Heart left ventricle (tissue), 16 donors: ENCODE results near the gene MFSD6L. TPM values are rescaled to one million over a fixed set of nuclear protein-coding genes. Genes with fewer than 3 reads are reported as not detected.

Experiments
- ATAC-seq, 4 donors: fragments of 200-7000 bp; cut with Tn5 transposase; one replicate each; pipeline ENCODE4 v1.9.1; 2020 to 2022; ENCODE audit warnings: moderate library complexity in 4 of 4, mild to moderate bottlenecking in 3 of 4, moderate number of reproducible peaks in 1 of 4
- DNase-seq, 5 donors: peaks; one replicate each; pipeline ENCODE4 v3.0.0-alpha.2; 2020
- H3K27ac ChIP-seq, 12 donors: fragments of 200-600 bp; sonication (generic) in 4 of 12; one replicate each; pipeline versions ENCODE4 v1.5.0 to v1.8.0; 2016 to 2022; ENCODE audit warnings: mild to moderate bottlenecking in 2 of 12
- H3K27me3 ChIP-seq, 9 donors: fragments of 200-600 bp; sonication (generic) in 2 of 9; one replicate each; pipeline versions ENCODE4 v1.5.1 to v1.8.0; 2016 to 2022; ENCODE audit warnings: mild to moderate bottlenecking in 3 of 9
- H3K36me3 ChIP-seq, 9 donors: fragments of 200-600 bp; sonication (generic) in 2 of 9; one replicate each; pipeline versions ENCODE4 v1.5.0 to v1.8.0; 2018 to 2022; ENCODE audit warnings: mild to moderate bottlenecking in 2 of 9
- H3K4me1 ChIP-seq, 12 donors: fragments of 200-600 bp; sonication (generic) in 4 of 12; one replicate each; pipeline versions ENCODE4 v1.5.0 to v1.8.0; 2016 to 2022; ENCODE audit warnings: mild to moderate bottlenecking in 3 of 12
- H3K4me3 ChIP-seq, 12 donors: fragments of 200-600 bp; sonication (generic) in 4 of 12; one replicate each; pipeline versions ENCODE4 v1.5.0 to v1.8.0; 2017 to 2022; ENCODE audit warnings: mild to moderate bottlenecking in 9 of 12, moderate library complexity in 4 of 12
- H3K9me3 ChIP-seq, 12 donors: fragments of 200-600 bp; sonication (generic) in 4 of 12; one replicate each; pipeline versions ENCODE4 v1.5.0 to v1.8.0; 2016 to 2022; ENCODE audit warnings: mild to moderate bottlenecking in 1 of 12
- POLR2A ChIP-seq, 2 donors: fragments of 450-650 bp; IDR thresholded peaks; one replicate each; pipeline ENCODE4 v1.6.1; 2017; ENCODE audit warnings: antibody characterized with exemption in 2 of 2, mild to moderate bottlenecking in 2 of 2, moderate library complexity in 2 of 2
- WGBS, 4 donors: extraction: QIAGEN DNeasy Blood & Tissue Kit in 2 of 4; methylation state at CpG; one replicate each; pipeline versions ENCODE4 v1.1.5 to v1.1.7; 2013 to 2018; 5-methylcytosine and 5-hydroxymethylcytosine counted together
- intact Hi-C, 10 donors: fragments of 100-400 bp; cut with DNase I; formaldehyde crosslinking; loops; one replicate each; pipeline versions ENCODE4 v1.11.1 to v1.14.2; 2022
- polyA plus RNA-seq, 2 donors: library from polyadenylated mRNA; stranded (reverse); fragments of 200-250 nt; gene quantifications; one replicate each; pipeline ENCODE4 v1.2.3, GENCODE V29; 2013
- total RNA-seq, 9 donors: library from RNA; depleted of rRNA in 2 of 9; stranded (reverse); fragments of >200 nt in 2 of 9; fragmentation: NEBNext Ultra II Directional in 3 of 9; extraction: Animal tissue kit (Norgen Biotek cat#: 25700) in 3 of 9; gene quantifications; one replicate each; pipeline versions ENCODE4 v1.1.0 to v1.2.4, GENCODE V29; 2016 to 2023
- TF ChIP-seq, protein P1 (sequence below), 12 donors: fragments of 200-600 bp; sonication (generic) in 4 of 12; IDR thresholded peaks; one replicate each; pipeline versions ENCODE4 v1.5.0 to v1.8.0; 2018 to 2022; ENCODE audit warnings: antibody characterized with exemption in 12 of 12, mild to moderate bottlenecking in 5 of 12
- donor health status: ischemic (EF 13 %, LVEDD 7.1; RV severe dilation, severe dysfunction).
- donor health status: healthy with polysubstance abuse.
- donor health status: DM: no; HTN: yes; CAD: no.
- donor health status: DM: no; HTN: no; CAD: no.
- donor health status: ischemic (EF 25% LVEDD 6.9; RV normal size, moderate dysfunction).
- donor health status: ischemic (EF 25% LVEDD 5.7; RV mildly dilated, moderate dysfunction).
- donor health status: healthy.
- donor health status: DM: yes; HTN: yes; CAD: no.
- donor health status: ischemic (EF 35%, LVEDD 5.7; RV mildly dilated, moderate dysfunction).
- donor health status: nonischemic (EF 11% LVEDD 7.7; RV severe dilation, severe dysfunction).
- donor health status: DM: yes; HTN: yes; CAD: no.
- donor health status: PGD.
- donor health status: ischemic (EF 29% LVEDD 5.4; RV normal size, mild dysfunction).
- donor health status: nonischemic (EF 23%, LVEDD 6.1; RV moderate dilation, normal function).

MFSD6L gene
- total and polyA plus RNA-seq, 11 donors = 0.08 to 0.43 (median 0.21) TPM; not detected in 8

DNA sequence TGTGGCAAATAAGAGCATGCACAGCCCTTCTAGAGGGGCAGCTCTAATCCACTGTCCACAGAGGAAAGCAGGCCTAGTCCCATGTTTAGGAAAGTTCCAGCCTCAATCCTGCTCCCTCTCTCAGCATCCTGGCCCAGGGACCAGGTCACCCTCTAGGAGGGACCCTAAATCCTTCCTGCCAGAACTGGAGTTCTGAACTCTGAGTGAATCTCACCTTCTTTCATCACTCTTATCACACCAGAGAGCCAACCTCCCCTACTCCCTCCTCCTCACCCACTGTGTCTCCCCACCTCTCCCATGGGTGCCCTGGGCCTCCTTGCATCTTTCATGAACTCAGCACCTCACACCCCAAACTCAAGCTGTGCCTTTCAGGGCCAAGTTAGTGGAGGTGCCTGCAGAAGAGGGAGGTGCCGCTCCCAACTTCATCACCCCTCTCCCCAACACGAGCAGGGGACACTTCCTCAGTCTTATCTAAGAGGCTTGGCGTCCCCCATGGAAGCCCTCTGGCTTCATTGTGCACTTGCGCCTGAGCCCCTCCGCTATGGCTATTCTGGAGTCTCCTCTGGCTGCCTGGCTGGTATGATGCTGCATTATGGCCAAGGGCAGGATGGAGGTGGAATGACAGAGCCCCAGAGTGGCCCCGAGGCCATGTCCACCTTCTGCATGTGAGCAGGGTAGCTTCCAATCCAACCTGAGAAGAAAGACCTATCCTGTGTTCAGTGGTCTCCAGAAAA, 36.6 kb upstream of the MFSD6L start:
- 89 to 92% (median 90%) methylated on average over 6 of the region's 6 CpGs for WGBS, 4 donors

DNA sequence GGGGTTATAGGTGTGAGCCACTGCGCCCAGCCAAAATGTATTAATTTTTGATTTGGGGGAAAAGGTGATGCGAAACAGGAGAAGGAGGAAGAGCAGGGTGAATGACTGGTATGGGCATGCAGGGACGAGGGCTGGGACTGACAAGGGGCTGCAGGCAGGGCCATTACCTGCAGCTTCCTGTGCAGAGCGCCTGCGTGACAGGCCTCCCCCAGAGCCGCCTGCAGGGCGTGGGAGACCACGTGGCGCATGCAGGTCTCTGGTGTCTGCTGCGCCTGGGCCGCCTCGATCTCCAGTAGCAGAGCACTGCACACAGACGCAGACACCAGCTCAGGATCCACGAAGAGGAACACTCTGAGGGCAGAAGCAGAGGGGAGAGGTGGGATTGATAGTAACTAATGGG, 35.9 kb upstream of the MFSD6L start:
- DNase-seq = no peak
- Histone ChIP-seq H3K9me3 (no peaks in the 10 kb centered on the region), H3K4me3 (no peak overlapping the region), H3K27me3 (peaks cover 0 to 7% (median 0%) of the 10 kb centered on the region in 9 donors), H3K4me1 (peaks cover 0 to 9% (median 0%) of the 10 kb centered on the region in 12 donors), H3K27ac (no peak overlapping the region), H3K36me3 (peaks cover 0 to 4% (median 0%) of the 10 kb centered on the region in 9 donors)
- WGBS, 4 donors = 90 to 96% (median 92%) methylated on average over 14 of the region's 14 CpGs
- intact Hi-C loops = loop anchor here in 2 of 10 donors (5.0 to 10.0 kb wide), 2 partner anchors 57 to 60 kb away; no protein-coding TSS in a partner anchor
- TF ChIP-seq, protein P1, sequence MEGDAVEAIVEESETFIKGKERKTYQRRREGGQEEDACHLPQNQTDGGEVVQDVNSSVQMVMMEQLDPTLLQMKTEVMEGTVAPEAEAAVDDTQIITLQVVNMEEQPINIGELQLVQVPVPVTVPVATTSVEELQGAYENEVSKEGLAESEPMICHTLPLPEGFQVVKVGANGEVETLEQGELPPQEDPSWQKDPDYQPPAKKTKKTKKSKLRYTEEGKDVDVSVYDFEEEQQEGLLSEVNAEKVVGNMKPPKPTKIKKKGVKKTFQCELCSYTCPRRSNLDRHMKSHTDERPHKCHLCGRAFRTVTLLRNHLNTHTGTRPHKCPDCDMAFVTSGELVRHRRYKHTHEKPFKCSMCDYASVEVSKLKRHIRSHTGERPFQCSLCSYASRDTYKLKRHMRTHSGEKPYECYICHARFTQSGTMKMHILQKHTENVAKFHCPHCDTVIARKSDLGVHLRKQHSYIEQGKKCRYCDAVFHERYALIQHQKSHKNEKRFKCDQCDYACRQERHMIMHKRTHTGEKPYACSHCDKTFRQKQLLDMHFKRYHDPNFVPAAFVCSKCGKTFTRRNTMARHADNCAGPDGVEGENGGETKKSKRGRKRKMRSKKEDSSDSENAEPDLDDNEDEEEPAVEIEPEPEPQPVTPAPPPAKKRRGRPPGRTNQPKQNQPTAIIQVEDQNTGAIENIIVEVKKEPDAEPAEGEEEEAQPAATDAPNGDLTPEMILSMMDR (IDR thresholded peaks at IDR 0.05) = no peak
- TF ChIP-seq POLR2A (IDR thresholded peaks at IDR 0.05) = no peak
- ATAC-seq = no peak

More for the DNA sequence above, 36.6 kb upstream of the MFSD6L start:
- Histone ChIP-seq H3K9me3 (no peaks in the 10 kb centered on the region), H3K4me1 (peaks cover 0 to 9% (median 0%) of the 10 kb centered on the region in 12 donors), H3K27ac (no peak overlapping the region), H3K27me3 (peaks cover 0 to 7% (median 0%) of the 10 kb centered on the region in 9 donors), H3K4me3 (no peak overlapping the region), H3K36me3 (peaks cover 0 to 4% (median 0%) of the 10 kb centered on the region in 9 donors)
- intact Hi-C loops = loop anchor here in 2 of 10 donors (5.0 to 10.0 kb wide), 2 partner anchors 57 to 59 kb away; no protein-coding TSS in a partner anchor
- no peak for DNase-seq
- TF ChIP-seq POLR2A (IDR thresholded peaks at IDR 0.05) = no peak
- TF ChIP-seq, protein P1 (IDR thresholded peaks at IDR 0.05) = no peak
- no peak for ATAC-seq

DNA sequence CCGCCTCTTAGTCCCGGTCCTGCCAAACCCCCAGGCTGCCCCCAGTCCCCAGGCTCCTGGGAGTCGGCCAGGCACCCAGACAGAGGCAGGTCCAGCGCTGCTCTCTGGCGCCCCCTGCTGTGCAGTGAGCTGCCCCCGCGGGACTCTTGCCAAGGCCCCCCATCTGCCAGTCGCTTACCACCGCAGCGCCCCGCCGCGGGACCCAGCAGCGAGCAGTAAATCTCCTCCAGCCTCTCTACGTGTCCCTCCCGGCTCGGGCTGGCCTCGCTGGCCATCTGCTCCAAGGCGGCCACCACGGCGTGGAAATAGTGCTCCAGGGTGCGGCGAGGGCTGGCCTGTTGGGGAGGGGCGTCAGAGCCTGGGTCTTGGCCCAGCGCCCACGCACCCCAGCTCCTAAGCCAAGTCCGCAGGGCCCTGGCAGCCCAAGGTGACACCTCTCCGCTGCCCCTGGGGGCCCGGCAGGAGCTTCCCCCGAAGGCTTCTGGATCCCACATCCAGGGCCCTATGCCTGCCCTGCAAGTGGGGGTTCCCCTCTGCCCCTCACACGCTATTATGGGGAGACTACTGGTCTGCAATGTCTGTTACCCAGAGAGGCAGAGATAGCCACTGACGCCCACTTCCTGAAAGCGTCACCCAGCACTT, 33.7 kb upstream of the MFSD6L start:
- 52 to 61% (median 52%) methylated on average over 11 to 33 of the region's 33 CpGs for WGBS, 4 donors
- Histone ChIP-seq H3K36me3 (peaks cover 0 to 4% (median 0%) of the 10 kb centered on the region in 9 donors), H3K9me3 (no peaks in the 10 kb centered on the region), H3K4me1 (peaks cover 0 to 4% (median 0%) of the 10 kb centered on the region in 12 donors), H3K27me3 (peaks cover 0 to 16% (median 0%) of the 10 kb centered on the region in 9 donors), H3K27ac (no peak overlapping the region), H3K4me3 (no peak overlapping the region)
- peak in 1 of 4 donors; percentile 26 for ATAC-seq
- peak in 1 of 5 donors; percentile 70 for DNase-seq
- intact Hi-C loops = loop anchor here in 1 of 10 donors (10.0 kb wide), 1 partner anchor 62 kb away; no protein-coding TSS in a partner anchor
- TF ChIP-seq POLR2A (IDR thresholded peaks at IDR 0.05) = no peak
- TF ChIP-seq, protein P1 (IDR thresholded peaks at IDR 0.05) = peak in 11 of 12 donors; percentile 11 to 61 (median 44)
